ENCODE results near the gene FAM171A1.

DNA sequence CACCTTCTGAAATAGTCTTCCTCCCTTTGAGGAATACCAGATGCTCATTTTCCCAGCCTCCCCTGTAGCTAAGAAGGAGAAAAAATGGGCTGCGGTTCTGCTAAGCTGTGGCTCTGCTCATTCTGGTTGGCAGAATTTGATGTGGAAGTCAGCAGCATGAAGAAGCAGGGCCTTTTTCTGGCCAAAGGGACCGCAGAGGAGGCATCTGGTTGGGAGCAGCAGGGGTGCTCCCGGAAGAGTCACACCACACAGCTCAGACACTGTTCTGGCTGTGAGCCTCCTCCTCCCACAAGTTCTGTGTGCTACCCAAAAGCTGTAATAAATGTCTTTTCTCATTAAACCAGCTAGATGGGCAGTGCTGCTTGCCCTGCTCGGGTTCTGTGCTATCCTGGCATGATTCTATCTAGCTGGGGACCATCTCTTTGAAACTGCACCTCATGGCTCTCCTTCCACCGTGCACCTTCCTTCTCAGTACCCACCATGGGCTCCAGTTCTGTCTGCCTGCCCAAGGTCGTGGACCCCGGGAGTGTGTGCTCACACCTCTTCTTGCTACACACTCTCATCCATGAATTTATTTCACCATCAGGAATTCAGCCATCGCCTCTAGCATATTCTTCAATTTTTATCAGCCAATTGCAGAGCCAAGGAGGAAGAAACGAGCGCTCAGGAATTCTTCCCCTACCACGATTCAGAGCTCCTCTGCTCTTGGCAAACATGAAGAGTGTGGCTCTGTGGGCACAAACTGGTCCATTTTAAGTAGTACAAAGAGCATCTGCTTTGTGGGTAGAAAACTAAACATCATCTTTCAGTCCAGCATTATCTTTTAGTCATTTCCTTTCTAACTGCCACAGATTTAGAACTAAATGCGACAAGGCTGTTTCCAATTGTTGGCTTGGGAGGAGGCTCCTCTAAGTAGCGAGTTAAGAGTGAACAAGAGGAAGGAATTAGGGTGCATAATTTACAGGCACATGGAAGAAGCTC lies 76.9 kb downstream of the FAM171A1 start:
- no peak for TF ChIP-seq POLR2A (IDR thresholded peaks at IDR 0.05)
- TF ChIP-seq, protein P1, sequence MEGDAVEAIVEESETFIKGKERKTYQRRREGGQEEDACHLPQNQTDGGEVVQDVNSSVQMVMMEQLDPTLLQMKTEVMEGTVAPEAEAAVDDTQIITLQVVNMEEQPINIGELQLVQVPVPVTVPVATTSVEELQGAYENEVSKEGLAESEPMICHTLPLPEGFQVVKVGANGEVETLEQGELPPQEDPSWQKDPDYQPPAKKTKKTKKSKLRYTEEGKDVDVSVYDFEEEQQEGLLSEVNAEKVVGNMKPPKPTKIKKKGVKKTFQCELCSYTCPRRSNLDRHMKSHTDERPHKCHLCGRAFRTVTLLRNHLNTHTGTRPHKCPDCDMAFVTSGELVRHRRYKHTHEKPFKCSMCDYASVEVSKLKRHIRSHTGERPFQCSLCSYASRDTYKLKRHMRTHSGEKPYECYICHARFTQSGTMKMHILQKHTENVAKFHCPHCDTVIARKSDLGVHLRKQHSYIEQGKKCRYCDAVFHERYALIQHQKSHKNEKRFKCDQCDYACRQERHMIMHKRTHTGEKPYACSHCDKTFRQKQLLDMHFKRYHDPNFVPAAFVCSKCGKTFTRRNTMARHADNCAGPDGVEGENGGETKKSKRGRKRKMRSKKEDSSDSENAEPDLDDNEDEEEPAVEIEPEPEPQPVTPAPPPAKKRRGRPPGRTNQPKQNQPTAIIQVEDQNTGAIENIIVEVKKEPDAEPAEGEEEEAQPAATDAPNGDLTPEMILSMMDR (IDR thresholded peaks at IDR 0.05) = no peak
